Pancreas (tissue), 10 donors: ENCODE data around the gene NKAPL. TPM values are rescaled to one million over a fixed set of nuclear protein-coding genes. Genes with fewer than 3 reads are reported as not detected.
"Not testable (repeated sequence)": the region's sequence is repeated elsewhere in the genome, so short reads cannot be mapped to it uniquely, and the experiment has no call there.

Experiments
- ATAC-seq, 4 donors: fragments of 200-7000 bp; cut with Tn5 transposase; one replicate each; pipeline versions ENCODE4 v1.8.0 to v1.9.1; 2020; ENCODE audit warnings: mild to moderate bottlenecking in 4 of 4, moderate library complexity in 4 of 4
- DNase-seq, 6 donors: peaks; one replicate each; pipeline ENCODE4 v3.0.0-alpha.2; 2020
- FAIRE-seq: peaks from 2 replicates; lab custom pipeline; 2012; peaks lifted over from hg19 to GRCh38; lab: Jason Lieb, UNC
- H3K27ac ChIP-seq, 4 donors: fragments of 200-600 bp; sonication (generic); 1 replicate in 3 of 4; 2 replicates in 1 of 4; pipeline versions ENCODE4 v1.5.0 to v1.8.0; 2020
- H3K27me3 ChIP-seq, 4 donors: fragments of 200-600 bp; one replicate each; pipeline ENCODE4 v1.8.0; 2021
- H3K36me3 ChIP-seq, 3 donors: fragments of 200-600 bp; sonication (generic) in 1 of 3; one replicate each; pipeline versions ENCODE4 v1.5.0 to v1.8.0; 2020 to 2021
- H3K4me1 ChIP-seq, 3 donors: fragments of 200-600 bp; one replicate each; pipeline ENCODE4 v1.8.0; 2021
- H3K4me3 ChIP-seq, 4 donors: fragments of 200-600 bp; sonication (generic) in 2 of 4; one replicate each; pipeline versions ENCODE4 v1.5.0 to v1.8.0; 2020 to 2021
- H3K9me3 ChIP-seq, 4 donors: fragments of 200-600 bp; one replicate each; pipeline ENCODE4 v1.8.0; 2021
- WGBS, 2 donors: extraction: QIAGEN DNeasy Blood & Tissue Kit; methylation state at CpG; one replicate each; pipeline ENCODE4 v1.1.7; 2013; 5-methylcytosine and 5-hydroxymethylcytosine counted together
- intact Hi-C, 3 donors: fragments of 100-400 bp; cut with DNase I; formaldehyde crosslinking; loops; one replicate each; pipeline versions ENCODE4 v1.11.1 to v1.14.2; 2022
- polyA plus RNA-seq, 2 donors: library from polyadenylated mRNA; stranded (reverse); fragments of 200-250 nt; gene quantifications; one replicate each; pipeline ENCODE4 v1.2.3, GENCODE V29; 2013
- total RNA-seq, 6 donors: library from RNA; stranded (reverse); fragmentation: NEBNext Ultra II Directional in 4 of 6; extraction: Animal tissue kit (Norgen Biotek cat#: 25700) in 4 of 6; gene quantifications; one replicate each; pipeline versions ENCODE4 v1.2.1 to v1.2.4, GENCODE V29; 2021 to 2023
- TF ChIP-seq, protein P1 (sequence below), 4 donors: fragments of 200-600 bp; sonication (generic) in 3 of 4; IDR thresholded peaks; one replicate each; pipeline versions ENCODE4 v1.5.0 to v1.8.0; 2021; ENCODE audit warnings: antibody characterized with exemption in 4 of 4
- donor health status: healthy with polysubstance abuse.
- donor health status: DM: no; HTN: no; CAD: no; lungs with moderate emphysema.
- donor health status: DM: no; HTN: no; CAD: no.
- donor health status: control.
- donor health status: control.
- donor health status: Bipolar disorder and iron deficiency.
- donor health status: DM: yes; HTN: yes; CAD: no.
- donor health status: DM: no; HTN: no; CAD: no.
- donor health status: DM: no; HTN: no; CAD: no.
- donor health status: DM: yes; HTN: yes; CAD: no.

The NKAPL gene
- total and polyA plus RNA-seq, 8 donors: 0.28 to 1.5 (median 0.72) TPM

DNA sequence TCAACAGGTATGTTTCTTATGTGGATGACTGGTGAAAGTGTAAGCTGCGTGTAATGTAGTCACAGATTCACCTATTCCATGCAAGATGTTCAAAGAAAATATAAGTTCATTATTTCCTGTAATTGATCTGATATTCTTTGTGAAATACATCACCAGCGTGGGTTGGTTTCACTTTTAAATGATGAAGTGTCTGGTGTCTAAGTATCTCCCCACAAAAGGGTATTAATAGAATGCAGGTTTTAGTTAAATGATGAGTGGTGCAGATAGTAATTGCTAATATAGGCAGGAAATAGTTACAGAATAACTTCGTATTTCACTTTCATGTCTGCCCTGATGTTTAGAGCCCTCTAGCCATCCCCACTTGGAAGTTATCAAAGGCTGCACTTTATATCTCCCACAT is 44.5 kb downstream of the NKAPL start:
- intact Hi-C loops: no loop called here
- H3K4me1 ChIP-seq: no peaks in the 10 kb centered on the region
- FAIRE-seq (no peak), ATAC-seq (no peak), DNase-seq (no peak)
- H3K9me3 ChIP-seq: no peaks in the 10 kb centered on the region
- H3K27me3 ChIP-seq: no peaks in the 10 kb centered on the region
- H3K4me3 ChIP-seq: no peak overlapping the region
- 87 to 92% methylated on average over 3 of the region's 3 CpGs for WGBS, 2 donors
- H3K36me3 ChIP-seq: no peaks in the 10 kb centered on the region
- no peak overlapping the region for H3K27ac ChIP-seq
- TF ChIP-seq, protein P1, sequence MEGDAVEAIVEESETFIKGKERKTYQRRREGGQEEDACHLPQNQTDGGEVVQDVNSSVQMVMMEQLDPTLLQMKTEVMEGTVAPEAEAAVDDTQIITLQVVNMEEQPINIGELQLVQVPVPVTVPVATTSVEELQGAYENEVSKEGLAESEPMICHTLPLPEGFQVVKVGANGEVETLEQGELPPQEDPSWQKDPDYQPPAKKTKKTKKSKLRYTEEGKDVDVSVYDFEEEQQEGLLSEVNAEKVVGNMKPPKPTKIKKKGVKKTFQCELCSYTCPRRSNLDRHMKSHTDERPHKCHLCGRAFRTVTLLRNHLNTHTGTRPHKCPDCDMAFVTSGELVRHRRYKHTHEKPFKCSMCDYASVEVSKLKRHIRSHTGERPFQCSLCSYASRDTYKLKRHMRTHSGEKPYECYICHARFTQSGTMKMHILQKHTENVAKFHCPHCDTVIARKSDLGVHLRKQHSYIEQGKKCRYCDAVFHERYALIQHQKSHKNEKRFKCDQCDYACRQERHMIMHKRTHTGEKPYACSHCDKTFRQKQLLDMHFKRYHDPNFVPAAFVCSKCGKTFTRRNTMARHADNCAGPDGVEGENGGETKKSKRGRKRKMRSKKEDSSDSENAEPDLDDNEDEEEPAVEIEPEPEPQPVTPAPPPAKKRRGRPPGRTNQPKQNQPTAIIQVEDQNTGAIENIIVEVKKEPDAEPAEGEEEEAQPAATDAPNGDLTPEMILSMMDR (IDR thresholded peaks at IDR 0.05): no peak

DNA sequence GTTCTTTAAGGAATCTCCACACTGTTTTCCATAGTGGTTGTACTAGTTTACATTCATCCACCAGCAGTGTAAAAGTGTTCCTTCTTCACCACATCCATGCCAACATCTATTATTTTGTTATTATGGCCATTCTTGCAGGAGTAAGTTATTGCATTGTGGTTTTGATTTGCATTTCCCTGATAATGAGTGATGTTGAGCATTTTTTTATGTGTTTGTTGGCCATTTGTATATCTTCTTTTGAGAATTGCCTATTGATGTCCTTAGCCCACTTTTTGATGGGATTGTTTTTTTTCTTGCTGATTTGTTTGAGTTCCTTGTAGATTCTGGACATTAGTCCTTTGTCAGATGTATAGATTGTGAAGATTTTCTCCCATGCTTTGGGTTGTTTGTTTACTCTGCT is 47.3 kb downstream of the NKAPL start:
- H3K27me3 ChIP-seq, ATAC-seq, H3K36me3 ChIP-seq, H3K4me1 ChIP-seq, DNase-seq, H3K27ac ChIP-seq, intact Hi-C loops, H3K9me3 ChIP-seq, FAIRE-seq, H3K4me3 ChIP-seq: not testable (repeated sequence)

Other genes with a start within 250 kb of the NKAPL start
- 1 to 10 TPM; 2.8 to 4.3 (median 3.2) TPM for gene ZNF165, start 178.7 kb upstream of the NKAPL start, total RNA-seq
- 1 to 10 TPM; 2.8 to 4.0 TPM for gene ZNF165, start 178.7 kb upstream of the NKAPL start, polyA plus RNA-seq
- 1 to 10 TPM; 1.6 to 4.2 (median 2.5) TPM for gene ZSCAN16, start 134.7 kb upstream of the NKAPL start, total RNA-seq
- 1 to 10 TPM; 4.5 to 5.0 TPM for gene ZSCAN16, start 134.7 kb upstream of the NKAPL start, polyA plus RNA-seq
- gene ZKSCAN8, start 117.4 kb upstream of the NKAPL start, total RNA-seq: 10 to 100 TPM in 1 of 6 donors, 1 to 10 TPM in 5; 5.6 to 12.0 (median 8.7) TPM
- 1 to 10 TPM; 2.4 to 6.0 TPM for gene ZKSCAN8, start 117.4 kb upstream of the NKAPL start, polyA plus RNA-seq
- gene ZSCAN9, start 34.0 kb upstream of the NKAPL start, total RNA-seq: 1 to 10 TPM; 3.5 to 8.5 (median 4.6) TPM
- gene ZSCAN9, start 34.0 kb upstream of the NKAPL start, polyA plus RNA-seq: 10 to 100 TPM in 1 of 2 donors, 1 to 10 TPM in 1; 7.9 to 15.0 TPM
- 1 to 10 TPM; 1.4 to 3.4 (median 1.8) TPM for gene ZKSCAN4, start 7.0 kb upstream of the NKAPL start, total RNA-seq
- 1 to 10 TPM; 2.0 to 2.6 TPM for gene ZKSCAN4, start 7.0 kb upstream of the NKAPL start, polyA plus RNA-seq
- 1 to 10 TPM; 3.6 to 7.6 (median 5.9) TPM for gene ZSCAN26, start 7.8 kb downstream of the NKAPL start, total RNA-seq
- gene ZSCAN26, start 7.8 kb downstream of the NKAPL start, polyA plus RNA-seq: 10 to 100 TPM in 1 of 2 donors, 1 to 10 TPM in 1; 6.8 to 11.7 TPM
- 1 to 10 TPM in 2 of 6 donors, under 1 TPM in 4; 0.60 to 1.5 (median 0.83) TPM for gene PGBD1, start 22.3 kb downstream of the NKAPL start, total RNA-seq
- gene PGBD1, start 22.3 kb downstream of the NKAPL start, polyA plus RNA-seq: 1 to 10 TPM; 2.2 to 3.1 TPM
- 10 to 100 TPM in 1 of 6 donors, 1 to 10 TPM in 5; 4.4 to 13.2 (median 7.4) TPM for gene ZSCAN31, start 76.9 kb downstream of the NKAPL start, total RNA-seq
- gene ZSCAN31, start 76.9 kb downstream of the NKAPL start, polyA plus RNA-seq: 10 to 100 TPM in 1 of 2 donors, 1 to 10 TPM in 1; 6.3 to 10.5 TPM
- 1 to 10 TPM; 1.5 to 5.0 (median 2.1) TPM for gene ZKSCAN3, start 90.7 kb downstream of the NKAPL start, total RNA-seq
- 1 to 10 TPM; 1.2 to 1.6 TPM for gene ZKSCAN3, start 90.7 kb downstream of the NKAPL start, polyA plus RNA-seq
- gene ZSCAN12, start 140.4 kb downstream of the NKAPL start, total RNA-seq: 1 to 10 TPM; 2.1 to 4.4 (median 2.8) TPM
- 1 to 10 TPM in 1 of 2 donors, under 1 TPM in 1; 0.80 to 1.9 TPM for gene ZSCAN12, start 140.4 kb downstream of the NKAPL start, polyA plus RNA-seq
- gene ZSCAN23, start 184.2 kb downstream of the NKAPL start, total RNA-seq: 1 to 10 TPM in 5 of 6 donors, under 1 TPM in 1; 0.75 to 3.3 (median 1.1) TPM
- under 1 TPM; 0.42 to 0.89 TPM for gene ZSCAN23, start 184.2 kb downstream of the NKAPL start, polyA plus RNA-seq